HFFc6 (cell line): Measurements from ENCODE around the gene STAC. TPM values are rescaled to one million over a fixed set of nuclear protein-coding genes. Genes with fewer than 3 reads are reported as not detected.
"Not testable (repeated sequence)": the region's sequence is repeated elsewhere in the genome, so short reads cannot be mapped to it uniquely, and the experiment has no call there.

Source experiments
- DNase-seq: peaks from one replicate; pipeline ENCODE4 v3.0.0-alpha.2; 2018
- H3K27ac Mint-ChIP-seq: 2 replicates; pipeline ENCODE4 v1.8.0; 2020; ENCODE audit warnings: mild to moderate bottlenecking, mixed read lengths
- H3K27me3 Mint-ChIP-seq: 2 replicates; pipeline ENCODE4 v1.8.0; 2021; ENCODE audit warnings: mild to moderate bottlenecking, moderate library complexity, mixed read lengths; ENCODE audit not compliant: insufficient read depth
- H3K36me3 Mint-ChIP-seq: 2 replicates; pipeline ENCODE4 v1.8.0; 2021; ENCODE audit warnings: low read depth, mixed read lengths
- H3K4me1 Mint-ChIP-seq: 2 replicates; pipeline ENCODE4 v1.8.0; 2020; ENCODE audit warnings: low read depth, mixed read lengths
- H3K4me3 Mint-ChIP-seq: 2 replicates; pipeline ENCODE4 v1.8.0; 2020; ENCODE audit warnings: mild to moderate bottlenecking, moderate library complexity, mixed read lengths
- H3K9me3 Mint-ChIP-seq: 2 replicates; pipeline ENCODE4 v1.8.0; 2020; ENCODE audit warnings: mild to moderate bottlenecking, mixed read lengths
- total RNA-seq, 6 experiments: library from RNA; stranded (reverse); fragmentation: NEBNext Ultra II Directional; extraction: Animal tissue kit (Norgen Biotek cat#: 25700); gene quantifications; 2 replicates in 1 of 6; 3 replicates in 5 of 6; pipeline ENCODE4 v1.2.3, GENCODE V29; 2021
- TF ChIP-seq, protein P1 (sequence below): fragments of 200-600 bp; sonication (generic); IDR thresholded peaks from 2 replicates; pipeline ENCODE4 v1.5.0; 2021; ENCODE audit warnings: antibody characterized with exemption, mild to moderate bottlenecking

The STAC gene
- total RNA-seq, 6 experiments from 2014 or later = not detected

DNA sequence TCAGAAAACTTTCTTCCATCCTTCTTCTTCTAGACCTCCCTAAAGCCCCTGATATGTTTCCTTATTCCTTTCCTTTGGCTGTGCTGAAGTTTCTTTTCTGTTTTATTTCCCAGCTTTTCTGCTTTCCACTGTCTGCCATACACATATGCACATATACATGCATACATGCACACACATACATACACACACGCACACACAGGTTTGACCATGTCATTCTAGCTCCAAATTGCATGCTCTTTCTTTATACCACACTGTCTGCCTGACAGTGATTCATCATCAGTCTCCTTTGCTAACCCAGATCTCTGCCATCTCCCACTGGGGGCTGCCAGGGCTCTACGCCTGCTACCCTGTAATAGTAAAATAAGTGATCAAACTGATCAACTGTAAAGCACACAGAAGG, 181.3 kb downstream of the STAC start:
- no peaks in the 10 kb centered on the region; the same call in 1 of the 2 replicates for H3K9me3 Mint-ChIP-seq
- no peaks in the 10 kb centered on the region for H3K4me1 Mint-ChIP-seq
- no peaks in the 10 kb centered on the region for H3K36me3 Mint-ChIP-seq
- TF ChIP-seq, protein P1, sequence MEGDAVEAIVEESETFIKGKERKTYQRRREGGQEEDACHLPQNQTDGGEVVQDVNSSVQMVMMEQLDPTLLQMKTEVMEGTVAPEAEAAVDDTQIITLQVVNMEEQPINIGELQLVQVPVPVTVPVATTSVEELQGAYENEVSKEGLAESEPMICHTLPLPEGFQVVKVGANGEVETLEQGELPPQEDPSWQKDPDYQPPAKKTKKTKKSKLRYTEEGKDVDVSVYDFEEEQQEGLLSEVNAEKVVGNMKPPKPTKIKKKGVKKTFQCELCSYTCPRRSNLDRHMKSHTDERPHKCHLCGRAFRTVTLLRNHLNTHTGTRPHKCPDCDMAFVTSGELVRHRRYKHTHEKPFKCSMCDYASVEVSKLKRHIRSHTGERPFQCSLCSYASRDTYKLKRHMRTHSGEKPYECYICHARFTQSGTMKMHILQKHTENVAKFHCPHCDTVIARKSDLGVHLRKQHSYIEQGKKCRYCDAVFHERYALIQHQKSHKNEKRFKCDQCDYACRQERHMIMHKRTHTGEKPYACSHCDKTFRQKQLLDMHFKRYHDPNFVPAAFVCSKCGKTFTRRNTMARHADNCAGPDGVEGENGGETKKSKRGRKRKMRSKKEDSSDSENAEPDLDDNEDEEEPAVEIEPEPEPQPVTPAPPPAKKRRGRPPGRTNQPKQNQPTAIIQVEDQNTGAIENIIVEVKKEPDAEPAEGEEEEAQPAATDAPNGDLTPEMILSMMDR = no peak
- no peak for DNase-seq
- H3K27ac Mint-ChIP-seq = no peak overlapping the region
- H3K27me3 Mint-ChIP-seq = peaks cover 2% of the 10 kb centered on the region; the same call in 1 of the 2 replicates
- H3K4me3 Mint-ChIP-seq = no peak overlapping the region

- TF ChIP-seq, protein P1 = no peak
- Mint-ChIP-seq H3K4me1 (no peaks in the 10 kb centered on the region), H3K9me3 (no peaks in the 10 kb centered on the region; the same call in 1 of the 2 replicates), H3K36me3 (no peaks in the 10 kb centered on the region), H3K27ac (no peak overlapping the region), H3K27me3 (peaks cover 2% of the 10 kb centered on the region; the same call in 1 of the 2 replicates), H3K4me3 (no peak overlapping the region)
- no peak for DNase-seq
These were observed 182.6 kb downstream of the STAC start for GRCh38 chr3:36562945-36563344.

GRCh38 chr3:36575241-36575640, 194.9 kb downstream of the STAC start:
- H3K36me3 Mint-ChIP-seq = no peaks in the 10 kb centered on the region
- no peak overlapping the region for H3K4me3 Mint-ChIP-seq
- TF ChIP-seq, protein P1 = no peak
- no peak for DNase-seq
- peaks cover 12% of the 10 kb centered on the region for H3K9me3 Mint-ChIP-seq
- H3K27me3 Mint-ChIP-seq = no peaks in the 10 kb centered on the region
- H3K4me1 Mint-ChIP-seq = no peaks in the 10 kb centered on the region
- no peak overlapping the region for H3K27ac Mint-ChIP-seq

DNA sequence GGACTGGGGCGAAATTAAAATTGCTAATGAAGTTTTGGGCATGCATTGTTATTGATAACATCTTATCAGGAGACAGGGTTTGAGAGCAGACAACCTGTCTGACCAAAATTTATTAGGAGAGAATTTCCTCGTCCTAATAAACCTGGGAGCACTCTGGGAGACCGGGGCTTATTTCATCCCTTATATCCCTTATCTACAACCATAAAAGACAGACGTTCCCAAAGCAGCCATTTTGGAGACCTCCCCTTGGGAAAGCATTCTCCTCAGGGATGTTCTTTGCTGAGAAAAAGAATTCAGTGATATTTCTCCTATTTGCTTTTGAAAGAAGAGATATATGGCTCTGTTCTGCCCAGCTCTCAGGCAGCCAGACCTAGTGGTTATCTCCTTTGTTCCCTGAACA, 198.1 kb downstream of the STAC start:
- H3K9me3 Mint-ChIP-seq = peaks cover 12% of the 10 kb centered on the region
- H3K4me1 Mint-ChIP-seq, H3K36me3 Mint-ChIP-seq, H3K27me3 Mint-ChIP-seq, DNase-seq, H3K4me3 Mint-ChIP-seq, H3K27ac Mint-ChIP-seq: not testable (repeated sequence)

DNA sequence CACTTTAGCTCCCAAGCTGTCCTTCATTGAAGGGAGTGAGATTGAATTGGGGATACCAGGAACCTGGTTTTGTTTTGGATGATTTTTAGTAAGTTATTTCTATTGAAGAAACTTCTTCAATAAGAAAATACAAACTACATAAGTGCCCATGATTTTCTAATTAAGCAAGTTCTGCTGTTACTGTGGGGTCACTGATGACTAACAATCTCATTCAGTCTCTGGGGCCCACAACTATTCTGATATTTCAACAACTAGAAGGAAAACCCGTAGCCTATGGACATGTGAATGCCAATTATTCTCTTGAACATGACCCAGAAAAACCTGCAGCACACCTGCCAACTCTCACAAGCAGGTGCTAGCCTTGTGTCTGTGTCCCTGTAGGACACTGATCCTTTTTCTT, 199.4 kb downstream of the STAC start:
- no peak for DNase-seq
- H3K9me3 Mint-ChIP-seq = peaks cover 12% of the 10 kb centered on the region
- H3K27me3 Mint-ChIP-seq = no peaks in the 10 kb centered on the region
- H3K4me3 Mint-ChIP-seq = no peak overlapping the region
- no peak overlapping the region for H3K27ac Mint-ChIP-seq
- TF ChIP-seq, protein P1 = no peak
- H3K36me3 Mint-ChIP-seq = no peaks in the 10 kb centered on the region
- H3K4me1 Mint-ChIP-seq = no peaks in the 10 kb centered on the region

DNA sequence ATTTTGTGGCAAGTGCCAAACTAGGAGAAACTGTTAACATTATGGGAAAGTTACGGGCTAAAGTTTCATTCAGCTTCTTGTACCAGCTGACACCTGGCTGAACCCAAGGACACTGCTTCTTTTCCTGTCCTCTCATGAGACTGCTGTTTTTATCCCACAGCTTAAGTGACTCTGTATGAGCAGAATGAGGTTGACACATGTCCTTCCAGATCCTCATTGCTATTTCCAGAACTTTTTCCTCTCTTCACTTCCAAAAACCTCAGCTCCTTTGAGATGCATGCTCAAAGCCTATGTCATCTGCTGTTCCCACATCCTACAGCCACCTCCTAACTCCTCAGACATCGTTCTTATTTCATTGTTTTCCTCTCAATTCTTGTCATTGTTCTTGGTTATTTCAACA, 200.4 kb downstream of the STAC start:
- no peak overlapping the region for H3K27ac Mint-ChIP-seq
- TF ChIP-seq, protein P1 = no peak

More for the DNA sequence above, 200.4 kb downstream of the STAC start:
- H3K9me3 Mint-ChIP-seq = peaks cover 13% of the 10 kb centered on the region
- H3K4me3 Mint-ChIP-seq = no peak overlapping the region
- no peaks in the 10 kb centered on the region for H3K27me3 Mint-ChIP-seq
- H3K36me3 Mint-ChIP-seq = no peaks in the 10 kb centered on the region
- no peaks in the 10 kb centered on the region for H3K4me1 Mint-ChIP-seq
- DNase-seq = no peak
